GM12874 (cell line): ENCODE data around the gene AVPR2.

Experiments used
- TF ChIP-seq, protein P1 (sequence below): IDR thresholded peaks from 2 replicates; pipeline ENCODE4 v1.5.1; 2011; ENCODE audit warnings: low read depth, mild to moderate bottlenecking, control low read depth, low read length, moderate library complexity; ENCODE audit not compliant: insufficient read depth

The AVPR2 gene

DNA sequence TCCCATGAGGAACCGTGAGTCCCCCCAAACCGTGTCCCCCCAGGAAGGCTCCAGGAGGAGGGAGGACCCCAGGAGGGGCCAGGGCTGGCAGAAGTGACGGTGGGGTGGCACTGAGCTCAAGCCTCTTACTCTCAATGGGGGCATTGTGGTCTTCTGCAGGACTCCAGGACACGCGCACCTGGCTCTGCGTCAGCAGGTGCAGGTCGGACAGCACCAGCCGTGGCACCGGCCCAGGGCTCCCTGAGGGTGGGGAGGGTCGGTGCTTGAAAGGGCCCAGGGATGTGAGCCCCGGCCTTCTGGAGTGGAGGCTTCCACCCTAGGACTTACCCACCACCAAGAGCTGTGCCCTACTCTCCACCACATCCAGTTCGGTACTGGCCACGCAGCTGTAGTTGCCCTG, 36.8 kb upstream of the AVPR2 start:
- TF ChIP-seq, protein P1, sequence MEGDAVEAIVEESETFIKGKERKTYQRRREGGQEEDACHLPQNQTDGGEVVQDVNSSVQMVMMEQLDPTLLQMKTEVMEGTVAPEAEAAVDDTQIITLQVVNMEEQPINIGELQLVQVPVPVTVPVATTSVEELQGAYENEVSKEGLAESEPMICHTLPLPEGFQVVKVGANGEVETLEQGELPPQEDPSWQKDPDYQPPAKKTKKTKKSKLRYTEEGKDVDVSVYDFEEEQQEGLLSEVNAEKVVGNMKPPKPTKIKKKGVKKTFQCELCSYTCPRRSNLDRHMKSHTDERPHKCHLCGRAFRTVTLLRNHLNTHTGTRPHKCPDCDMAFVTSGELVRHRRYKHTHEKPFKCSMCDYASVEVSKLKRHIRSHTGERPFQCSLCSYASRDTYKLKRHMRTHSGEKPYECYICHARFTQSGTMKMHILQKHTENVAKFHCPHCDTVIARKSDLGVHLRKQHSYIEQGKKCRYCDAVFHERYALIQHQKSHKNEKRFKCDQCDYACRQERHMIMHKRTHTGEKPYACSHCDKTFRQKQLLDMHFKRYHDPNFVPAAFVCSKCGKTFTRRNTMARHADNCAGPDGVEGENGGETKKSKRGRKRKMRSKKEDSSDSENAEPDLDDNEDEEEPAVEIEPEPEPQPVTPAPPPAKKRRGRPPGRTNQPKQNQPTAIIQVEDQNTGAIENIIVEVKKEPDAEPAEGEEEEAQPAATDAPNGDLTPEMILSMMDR: no peak

DNA sequence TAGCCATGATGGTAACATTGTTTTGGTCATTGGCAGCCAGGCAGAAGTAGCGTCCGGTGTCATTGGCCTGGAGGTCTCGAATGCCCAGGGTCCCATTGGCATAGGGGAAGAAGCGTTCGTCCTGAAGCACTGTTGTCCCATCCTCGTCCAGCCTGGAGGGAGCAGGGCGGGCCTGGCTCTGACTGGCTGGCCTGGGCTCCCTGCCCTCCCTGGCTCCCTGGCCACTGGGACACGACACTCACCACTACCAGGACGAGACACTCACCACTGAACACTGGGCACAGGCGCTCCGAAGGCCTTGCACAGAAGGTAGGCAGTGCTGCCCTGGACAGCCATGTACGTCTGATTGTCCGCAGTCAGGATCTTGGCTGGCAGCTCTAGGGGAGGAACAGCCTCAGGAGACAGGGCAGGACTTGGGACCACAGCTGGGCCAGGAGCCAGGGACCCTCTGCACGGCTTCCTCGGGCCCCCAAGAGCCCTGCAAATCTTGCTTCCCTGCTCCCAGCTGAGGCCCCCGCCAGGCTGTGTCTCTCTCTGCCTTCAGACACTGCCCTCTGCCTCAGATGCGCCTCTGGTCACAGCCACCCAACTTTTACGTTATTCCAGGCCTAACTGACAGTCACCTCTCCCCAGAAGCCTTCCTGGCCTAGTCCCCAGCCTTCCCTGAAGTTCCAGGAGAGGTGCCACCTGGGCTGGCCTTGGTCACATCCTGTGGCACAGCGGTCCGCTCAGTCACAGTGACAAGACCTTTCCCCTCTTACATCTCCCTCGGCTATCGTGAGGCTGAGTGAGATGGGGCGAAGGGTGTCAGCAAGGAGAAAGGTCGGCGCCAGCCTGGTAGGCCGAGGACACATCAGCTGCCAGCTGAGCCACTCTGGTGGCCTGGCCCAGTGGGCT, 35.6 kb upstream of the AVPR2 start:
- TF ChIP-seq, protein P1: no peak

DNA sequence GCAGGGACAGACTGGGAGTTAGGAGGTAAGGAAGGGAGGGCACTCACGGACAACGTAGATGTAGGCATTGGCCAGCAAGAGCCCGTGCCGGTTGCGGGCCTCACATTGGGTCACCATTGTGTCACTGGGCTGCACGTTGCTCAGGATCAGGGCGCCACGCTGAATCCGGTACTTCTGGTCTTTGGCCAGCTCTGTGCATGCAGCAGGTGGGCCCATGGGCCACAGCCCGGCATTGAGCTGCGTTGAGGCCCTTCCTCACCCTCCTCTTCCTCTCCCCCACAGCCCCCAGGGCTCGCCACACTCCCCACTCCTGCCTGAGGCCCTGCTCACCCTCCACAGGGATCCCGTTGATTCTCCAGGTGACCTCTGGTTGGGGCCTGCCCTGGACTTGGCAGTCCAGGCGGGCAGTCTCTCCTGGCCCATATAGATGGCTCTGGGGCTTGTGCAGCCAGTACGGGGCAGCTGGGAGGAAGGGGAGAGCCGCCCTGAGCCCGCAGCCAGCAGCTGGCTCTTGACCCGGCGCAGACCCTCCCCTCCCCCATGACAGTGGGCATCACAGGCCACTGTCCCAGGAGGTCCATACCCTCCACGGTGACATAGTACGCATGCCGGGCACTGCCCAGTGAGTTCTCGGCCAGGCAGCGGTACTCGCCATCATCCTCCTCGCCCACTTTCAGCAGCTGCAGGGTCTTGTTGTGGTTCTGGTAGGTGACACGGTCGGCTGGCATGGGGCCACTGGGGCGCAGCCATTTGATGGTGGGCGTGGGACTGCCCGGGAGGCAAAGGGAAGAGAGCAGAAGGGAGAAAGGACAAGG, 34.8 kb upstream of the AVPR2 start:
- TF ChIP-seq, protein P1: no peak

DNA sequence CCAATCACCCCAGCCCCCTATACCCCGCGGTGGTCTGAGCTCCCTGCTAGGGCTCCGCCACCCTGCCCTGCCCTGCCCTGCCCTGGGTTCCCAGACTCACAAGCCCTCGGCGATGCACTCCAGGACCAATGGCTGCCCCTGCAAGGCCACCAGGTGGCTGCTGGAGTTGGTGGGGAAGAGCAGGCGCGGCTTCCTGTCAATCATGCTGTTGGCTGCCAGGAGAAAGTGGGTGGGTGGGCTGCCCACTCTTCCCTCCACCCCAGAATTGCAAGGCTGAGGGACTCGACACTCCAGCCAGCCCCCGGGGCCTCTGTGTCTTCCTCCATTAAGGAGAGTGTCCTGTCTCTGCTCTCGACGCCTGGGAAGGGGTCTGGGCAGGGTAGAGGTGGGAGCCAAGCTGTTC, 34.2 kb upstream of the AVPR2 start:
- TF ChIP-seq, protein P1: no peak

DNA sequence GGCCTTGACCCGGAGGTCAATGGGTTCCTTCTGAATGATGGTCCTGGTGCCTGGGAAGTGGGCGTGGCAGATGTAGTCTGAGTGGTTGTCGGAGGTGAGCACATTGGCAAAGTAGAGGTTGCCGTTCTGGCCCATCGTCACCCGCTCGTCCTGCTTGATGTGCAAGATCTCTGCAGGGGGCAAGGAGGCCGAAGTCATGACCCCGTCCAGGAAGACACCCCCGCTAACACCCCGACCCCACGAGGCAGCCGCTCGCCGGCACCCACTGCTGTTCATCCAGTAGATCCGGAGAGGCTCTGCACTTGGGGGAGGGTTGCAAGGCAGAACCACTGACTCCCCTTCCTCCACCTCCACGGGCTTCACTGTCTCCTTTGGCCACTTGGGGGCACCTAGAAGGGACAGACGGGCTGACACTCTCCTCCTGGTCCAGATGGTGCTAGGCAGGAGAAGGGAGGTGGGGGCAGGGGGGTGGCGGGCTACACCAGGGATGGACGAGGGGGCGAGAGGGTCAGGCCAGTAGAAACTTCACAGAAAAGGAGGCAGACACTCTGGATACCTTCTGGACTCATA, 33.6 kb upstream of the AVPR2 start:
- TF ChIP-seq, protein P1: 0 out of 2 replicates have a peak, but pooled peaks have one; percentile 5

DNA sequence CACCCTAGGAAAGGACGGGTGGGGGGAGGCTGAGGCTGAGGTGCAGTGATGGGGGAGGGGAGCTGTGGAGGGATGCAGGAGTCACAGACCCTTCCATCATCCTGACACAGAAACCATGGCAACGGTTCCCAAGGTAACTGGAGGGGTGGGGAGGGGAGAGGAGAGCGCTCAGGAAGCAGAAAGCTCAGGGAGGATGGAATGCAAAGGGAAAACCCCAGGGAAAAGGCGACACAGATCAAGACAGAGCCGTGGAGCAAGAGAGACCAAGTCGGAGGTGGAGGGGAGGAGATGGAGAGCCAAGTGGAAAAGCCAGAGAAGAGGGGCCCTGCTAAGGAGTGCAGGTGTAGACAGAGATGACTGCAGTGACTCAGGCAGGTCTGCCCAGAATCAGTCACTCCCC, 33.0 kb upstream of the AVPR2 start:
- TF ChIP-seq, protein P1: no peak
